ENCODE data around the gene EDARADD.
"Not testable (repeated sequence)": the region's sequence is repeated elsewhere in the genome, so short reads cannot be mapped to it uniquely, and the experiment has no call there.

GRCh38 chr1:236366681-236367080 lies 27.4 kb upstream of the EDARADD start:
- TF ChIP-seq RAD21 (IDR thresholded peaks at IDR 0.05; ENCODE audit: low read depth); CTCF (IDR thresholded peaks at IDR 0.05 in 2 of 3, conservative IDR thresholded peaks at IDR 0.05 in 1 of 3; ENCODE audit: borderline replicate concordance in 1 of 3, insufficient read depth in 1 of 3, low read depth in 2 of 3, low read length in 2 of 3); ZNF274 (IDR thresholded peaks at IDR 0.05; ENCODE audit: low read depth, low read length); POLR2A (IDR thresholded peaks at IDR 0.05; ENCODE audit: borderline replicate concordance, extremely low read depth, insufficient read depth, insufficient read length); REST (IDR thresholded peaks at IDR 0.05; ENCODE audit: low read depth): not testable (repeated sequence)

Measured in HCT116 (cell line).